IMR-90 (cell line): ENCODE measurements around the gene MPP4. TPM values are rescaled to one million over a fixed set of nuclear protein-coding genes. Genes with fewer than 3 reads are reported as not detected.
A peak's percentile ranks its signal among the peaks of the same experiment; 100 is the strongest.

Experiments
- ATAC-seq: fragments of 200-7000 bp; cut with Tn5 transposase; 2 replicates; pipeline ENCODE4 v1.9.1; 2020; ENCODE audit warnings: low read depth, mild to moderate bottlenecking, moderate library complexity
- BruUV-seq: library from RNA; stranded (reverse); fragments of 400-500 nt; replicated peaks from 2 replicates; lab custom pipeline; 2021; lab: Mats Ljungman, UMichigan
- CTCF ChIA-PET: fragments of 300-600 bp; formaldehyde crosslinking; extraction: SDS; loops from one replicate; lab custom pipeline; 2021; ENCODE audit warnings: antibody characterized with exemption; lab: Yijun Ruan, JAX
- POLR2A ChIA-PET: fragments of 300-600 bp; sonication (Branson Sonifier 250); formaldehyde crosslinking; loops from one replicate; lab custom pipeline; 2022; ENCODE audit warnings: antibody characterized with exemption; ENCODE audit not compliant: unreplicated experiment; lab: Charles Lee
- DNase-seq: peaks from one replicate; pipeline ENCODE4 v3.0.0; 2013
- H2AFZ ChIP-seq: replicated peaks from 2 replicates; pipeline ENCODE3; 2013; ENCODE audit warnings: low read length, mild to moderate bottlenecking; ENCODE audit not compliant: poor library complexity
- H2AK5ac ChIP-seq: 2 replicates; pipeline ENCODE4 v1.6.1; 2013; ENCODE audit warnings: low read depth, low read length, inconsistent platforms
- H2AK9ac ChIP-seq: replicated peaks from 2 replicates; pipeline ENCODE3; 2013; ENCODE audit warnings: mild to moderate bottlenecking, low read depth, low read length, moderate library complexity; ENCODE audit not compliant: poor library complexity
- H2BK120ac ChIP-seq: 2 replicates; pipeline ENCODE4 v1.6.1; 2013; ENCODE audit warnings: low read depth, low read length, inconsistent platforms
- H2BK15ac ChIP-seq: 3 replicates; pipeline ENCODE4 v1.6.1; 2013; ENCODE audit warnings: low read depth, low read length, inconsistent platforms
- H2BK20ac ChIP-seq: 2 replicates; pipeline ENCODE4 v1.6.1; 2013; ENCODE audit warnings: low read depth, mild to moderate bottlenecking, inconsistent platforms, low read length, moderate library complexity
- H2BK5ac ChIP-seq: 2 replicates; pipeline ENCODE4 v1.6.1; 2013; ENCODE audit warnings: mild to moderate bottlenecking, low read depth, low read length, inconsistent platforms; ENCODE audit not compliant: poor library complexity, severe bottlenecking
- H3K14ac ChIP-seq: replicated peaks from 2 replicates; pipeline ENCODE4 v1.6.1; 2013; ENCODE audit warnings: low read depth, low read length, inconsistent platforms
- H3K18ac ChIP-seq: 2 replicates; pipeline ENCODE4 v1.6.1; 2013; ENCODE audit warnings: low read depth, low read length, control low read depth
- H3K23ac ChIP-seq: 2 replicates; pipeline ENCODE4 v1.6.1; 2013; ENCODE audit warnings: low read depth, low read length, inconsistent platforms
- H3K27ac ChIP-seq: 2 replicates; pipeline ENCODE4 v1.5.1; 2013; ENCODE audit warnings: mild to moderate bottlenecking, control low read depth, low read length; ENCODE audit not compliant: insufficient read depth
- H3K27me3 ChIP-seq: 2 replicates; pipeline ENCODE4 v1.6.1; 2013; ENCODE audit warnings: low read length; ENCODE audit not compliant: control insufficient read depth, insufficient read depth
- H3K36me3 ChIP-seq: 2 replicates; pipeline ENCODE4 v1.6.1; 2013; ENCODE audit warnings: low read length, mixed read lengths; ENCODE audit not compliant: control insufficient read depth, insufficient read depth
- H3K4ac ChIP-seq: 2 replicates; pipeline ENCODE4 v1.6.1; 2013; ENCODE audit warnings: low read depth, low read length, inconsistent platforms
- H3K4me1 ChIP-seq: 2 replicates; pipeline ENCODE4 v1.6.1; 2013; ENCODE audit warnings: low read length, mixed read lengths; ENCODE audit not compliant: control insufficient read depth, insufficient read depth
- H3K4me2 ChIP-seq: 2 replicates; pipeline ENCODE4 v1.6.1; 2013; ENCODE audit warnings: low read depth, mild to moderate bottlenecking, control low read depth, low read length, moderate library complexity
- H3K4me3 ChIP-seq: 2 replicates; pipeline ENCODE4 v1.5.1; 2013; ENCODE audit warnings: low read depth, mild to moderate bottlenecking, control low read depth, low read length, moderate library complexity; ENCODE audit not compliant: insufficient read depth
- H3K56ac ChIP-seq: 2 replicates; pipeline ENCODE4 v1.6.1; 2013; ENCODE audit warnings: low read length, inconsistent platforms; ENCODE audit not compliant: insufficient read depth; ENCODE audit errors: extremely low read depth
- H3K79me1 ChIP-seq, 2 experiments: 2 replicates each; pipeline ENCODE4 v1.6.1; 2013; ENCODE audit warnings: low read length in 2 of 2, inconsistent platforms in 1 of 2, low read depth in 1 of 2
- H3K9ac ChIP-seq: 2 replicates; pipeline ENCODE4 v1.6.1; 2013; ENCODE audit warnings: low read depth, low read length, control low read depth
- H3K9me1 ChIP-seq: 2 replicates; pipeline ENCODE4 v1.6.1; 2013; ENCODE audit warnings: low read length, inconsistent platforms; ENCODE audit not compliant: insufficient read depth
- H3K9me3 ChIP-seq: 2 replicates; pipeline ENCODE4 v1.6.1; 2013; ENCODE audit warnings: low read length; ENCODE audit not compliant: control insufficient read depth, insufficient read depth
- H4K20me1 ChIP-seq: 2 replicates; pipeline ENCODE4 v1.6.1; 2013; ENCODE audit warnings: low read length, inconsistent platforms; ENCODE audit not compliant: insufficient read depth
- H4K5ac ChIP-seq: 2 replicates; pipeline ENCODE4 v1.6.1; 2013; ENCODE audit warnings: mild to moderate bottlenecking, low read depth, low read length, control low read depth
- H4K8ac ChIP-seq, 2 experiments: 2 replicates each; pipeline ENCODE4 v1.6.1; 2013; ENCODE audit warnings: low read depth in 2 of 2, low read length in 2 of 2, control low read depth in 1 of 2, inconsistent platforms in 1 of 2
- H4K91ac ChIP-seq: 2 replicates; pipeline ENCODE4 v1.6.1; 2013; ENCODE audit warnings: low read depth, low read length, inconsistent platforms; ENCODE audit not compliant: insufficient read depth
- BHLHE40 ChIP-seq: fragments of 150-350 bp; IDR thresholded peaks from 2 replicates; pipeline ENCODE4 v1.6.1; 2016; ENCODE audit warnings: mild to moderate bottlenecking, low read depth, low read length
- CEBPB ChIP-seq: IDR thresholded peaks from 2 replicates; pipeline ENCODE4 v1.6.1; 2012; ENCODE audit warnings: low read depth, low read length, improper control_type of control experiment
- CHD1 ChIP-seq: IDR thresholded peaks from 2 replicates; pipeline ENCODE4 v1.6.1; 2012; ENCODE audit warnings: low read depth, low read length, improper control_type of control experiment
- MAFK ChIP-seq: IDR thresholded peaks from 2 replicates; pipeline ENCODE4 v1.6.1; 2012; ENCODE audit warnings: low read depth, low read length, improper control_type of control experiment
- NFE2L2 ChIP-seq: fragments of 150-350 bp; IDR thresholded peaks from 2 replicates; pipeline ENCODE4 v1.6.1; 2016; ENCODE audit warnings: low read depth, mild to moderate bottlenecking, low read length
- POLR2A ChIP-seq: IDR thresholded peaks from 2 replicates; pipeline ENCODE4 v1.6.1; 2012; ENCODE audit warnings: mild to moderate bottlenecking, low read depth, low read length
- RAD21 ChIP-seq: IDR thresholded peaks from 2 replicates; pipeline ENCODE4 v1.6.1; 2012; ENCODE audit warnings: low read length, improper control_type of control experiment
- RCOR1 ChIP-seq: IDR thresholded peaks from 2 replicates; pipeline ENCODE4 v1.6.1; 2012; ENCODE audit warnings: mild to moderate bottlenecking, low read length, improper control_type of control experiment; ENCODE audit not compliant: insufficient replicate concordance
- RFX5 ChIP-seq: IDR thresholded peaks from 2 replicates; pipeline ENCODE4 v1.8.0; 2012; ENCODE audit warnings: low read depth, mild to moderate bottlenecking, low read length, moderate library complexity
- SMC3 ChIP-seq: fragments of 150-350 bp; IDR thresholded peaks from 2 replicates; pipeline ENCODE4 v1.6.1; 2016; ENCODE audit warnings: low read depth, mild to moderate bottlenecking, antibody characterized with exemption, low read length, moderate library complexity
- WGBS, 2 experiments: methylation state at CpG; one replicate each; pipeline versions ENCODE4 v1.1.5 to v1.1.7; 2013; ENCODE audit warnings: missing lambda C conversion rate in 2 of 2; ENCODE audit not compliant: insufficient read length in 1 of 2; ENCODE audit errors: extremely low coverage in 2 of 2; 5-methylcytosine and 5-hydroxymethylcytosine counted together
- dilution Hi-C: fragments of 300-500 bp; cut with HindIII; formaldehyde crosslinking; loops from one replicate; pipeline ENCODE4 v1.14.3; 2018; ENCODE audit warnings: low sequenced_read_pairs; ENCODE audit not compliant: unreplicated experiment
- in situ Hi-C: fragments of 300-500 bp; cut with MboI; formaldehyde crosslinking; loops from 3 replicates; pipeline ENCODE4 v1.14.3; 2019; ENCODE audit warnings: low sequenced_read_pairs, inconsistent platforms, mixed read lengths
- intact Hi-C: fragments of 100-400 bp; cut with micrococcal nuclease; formaldehyde crosslinking; loops from 2 replicates; pipeline ENCODE4 v1.10.0; 2022
- polyA plus RNA-seq, 3 experiments: library from polyadenylated mRNA; depleted of rRNA; stranded (reverse); fragments of >200 nt; gene quantifications; 2 replicates each; pipeline ENCODE4 v1.2.3, GENCODE V29; 2012; ENCODE audit warnings: low replicate concordance in 1 of 3
- total RNA-seq: library from RNA; depleted of rRNA; stranded (reverse); fragments of >200 nt; gene quantifications from 2 replicates; pipeline ENCODE4 v1.2.3, GENCODE V29; 2012
- TF ChIP-seq, protein P1 (sequence below): fragments of 150-350 bp; IDR thresholded peaks from 2 replicates; pipeline ENCODE4 v1.6.1; 2017; ENCODE audit warnings: mild to moderate bottlenecking, antibody characterized with exemption, low read length, low read depth

Gene MPP4
- total and polyA plus RNA-seq, 2 of the 4 experiments (the other 2 are of a cell fraction): 11.8 to 14.9 TPM

DNA sequence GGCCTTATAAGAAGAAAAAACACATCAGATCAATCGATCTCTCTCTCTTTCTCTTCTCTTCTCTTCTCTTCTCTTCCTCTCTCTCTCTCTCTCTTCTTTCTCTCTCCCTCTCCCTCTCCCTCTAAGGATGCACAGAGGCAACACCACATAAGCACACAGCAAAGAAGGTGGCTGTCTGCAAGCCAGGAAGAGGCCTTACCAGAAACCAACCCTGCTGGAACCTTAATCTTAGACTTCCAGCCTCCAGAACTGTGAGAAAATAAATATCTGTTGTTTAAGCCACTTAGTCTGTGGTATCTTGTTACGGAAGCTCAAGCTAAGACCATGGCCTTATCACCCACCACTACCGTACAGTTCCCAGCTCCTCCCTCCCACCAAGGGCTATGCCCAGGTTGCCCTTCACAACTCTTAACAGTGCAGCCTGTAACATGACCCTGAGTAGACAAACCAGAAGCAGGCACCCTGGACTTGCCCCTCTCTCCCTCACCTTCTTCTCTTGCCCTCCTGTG, 30.0 kb downstream of the MPP4 start:
- H4K8ac ChIP-seq: peak overlapping the region in 1 of 2 experiments; percentile 6; a peak in 1 of 4 replicates
- H3K27me3 ChIP-seq: no peaks in the 10 kb centered on the region
- no peak overlapping the region for H3K4me2 ChIP-seq
- H3K18ac ChIP-seq: no peak overlapping the region
- no peak overlapping the region for H2AFZ ChIP-seq
- H3K4me3 ChIP-seq: no peak overlapping the region
- in situ Hi-C loops (no loop called here), intact Hi-C loops (no loop called here), dilution Hi-C loops (no loop called here)
- H4K20me1 ChIP-seq: no peaks in the 10 kb centered on the region
- no peaks in the 10 kb centered on the region for H3K9me3 ChIP-seq
- 0 out of 2 replicates have a peak overlapping the region, but pooled peaks have one; percentile 29 for H3K14ac ChIP-seq
- H3K4me1 ChIP-seq: no peaks in the 10 kb centered on the region
- H3K36me3 ChIP-seq: no peaks in the 10 kb centered on the region
- DNase-seq (no peak), ATAC-seq (no peak)
- no peak overlapping the region for H4K5ac ChIP-seq
- WGBS, 2 experiments: no CpG with 5 or more reads among the region's 3 CpGs
- no peaks in the 10 kb centered on the region for H3K79me1 ChIP-seq
- TF ChIP-seq RAD21 (no peak), SMC3 (no peak), CHD1 (no peak), RFX5 (no peak), NFE2L2 (no peak), CEBPB (no peak), RCOR1 (no peak), BHLHE40 (no peak), MAFK (no peak), POLR2A (no peak)
- TF ChIP-seq, protein P1, sequence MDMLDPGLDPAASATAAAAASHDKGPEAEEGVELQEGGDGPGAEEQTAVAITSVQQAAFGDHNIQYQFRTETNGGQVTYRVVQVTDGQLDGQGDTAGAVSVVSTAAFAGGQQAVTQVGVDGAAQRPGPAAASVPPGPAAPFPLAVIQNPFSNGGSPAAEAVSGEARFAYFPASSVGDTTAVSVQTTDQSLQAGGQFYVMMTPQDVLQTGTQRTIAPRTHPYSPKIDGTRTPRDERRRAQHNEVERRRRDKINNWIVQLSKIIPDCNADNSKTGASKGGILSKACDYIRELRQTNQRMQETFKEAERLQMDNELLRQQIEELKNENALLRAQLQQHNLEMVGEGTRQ: no peak
- H2BK5ac ChIP-seq: no peak overlapping the region
- POLR2A ChIA-PET: no interaction called here
- H3K9me1 ChIP-seq: peaks cover 5% of the 10 kb centered on the region; the same call in 1 of the 2 replicates
- no peak overlapping the region for H3K27ac ChIP-seq
- no peak overlapping the region for H3K23ac ChIP-seq
- no peak overlapping the region for H3K9ac ChIP-seq
- no peak overlapping the region; the same call in 1 of the 2 replicates for H4K91ac ChIP-seq
- no peak overlapping the region; the same call in 1 of the 2 replicates for H3K4ac ChIP-seq
- no peak overlapping the region for H2BK120ac ChIP-seq
- H2AK9ac ChIP-seq: peak overlapping the region; percentile 51
- CTCF ChIA-PET: no interaction called here
- H2BK20ac ChIP-seq: no peak overlapping the region
- no peak overlapping the region for H3K56ac ChIP-seq
- BruUV-seq: no TSS peak
- no peak overlapping the region for H2AK5ac ChIP-seq
- H2BK15ac ChIP-seq: no peak overlapping the region
